ENCODE results near the gene TMC3. TPM values are rescaled to one million over a fixed set of nuclear protein-coding genes. Genes with fewer than 3 reads are reported as not detected.

Gene TMC3
- polyA plus RNA-seq, 1 donor (not counting 4 experiments of a cell fraction or from before 2014, with no cell fraction given) = not detected

GRCh38 chr15:81337713-81338157 lies 36.3 kb downstream of the TMC3 start:
- Histone ChIP-seq H2AFZ (ENCODE audit: control insufficient read depth, low read length) (no peak overlapping the region), H3K9me1 (ENCODE audit: control insufficient read depth, extremely low read depth, insufficient read depth, low read length) (no peaks in the 10 kb centered on the region), H3K79me2 (ENCODE audit: control insufficient read depth, insufficient read depth, low read length) (no peaks in the 10 kb centered on the region), H3K9ac (ENCODE audit: control insufficient read depth, extremely low read depth, insufficient read depth, low read length) (no peak overlapping the region), H3K4me1 (ENCODE audit: control insufficient read depth, extremely low read depth, insufficient read depth, low read length) (peaks cover 3% of the 10 kb centered on the region), H3K9me3 (ENCODE audit: control insufficient read depth, low read depth, low read length) (no peaks in the 10 kb centered on the region), H3K4me2 (ENCODE audit: control insufficient read depth, extremely low read depth, insufficient read depth, low read depth, low read length) (no peak overlapping the region), H3K27ac (ENCODE audit: control insufficient read depth, insufficient read depth, low read length) (no peak overlapping the region), H3K36me3 (ENCODE audit: control insufficient read depth in 2 of 2, extremely low read depth in 1 of 2, insufficient read depth in 2 of 2, low read length in 2 of 2) (no peaks in the 10 kb centered on the region), H3K4me3 (ENCODE audit: control insufficient read depth in 2 of 3, extremely low read depth in 1 of 3, insufficient read depth in 2 of 3, low read depth in 1 of 3, low read length in 3 of 3) (no peak overlapping the region), H4K20me1 (ENCODE audit: control insufficient read depth, extremely low read depth, insufficient read depth, low read length) (no peaks in the 10 kb centered on the region), H3K27me3 (ENCODE audit: control insufficient read depth, extremely low read depth, insufficient read depth, low read length) (peaks cover 7% of the 10 kb centered on the region)
- dilution Hi-C loops (cut with MboI; ENCODE audit: extremely low pct_ligation_motif_present, low sequenced_read_pairs) = no loop called here
- FAIRE-seq = no peak
- TF ChIP-seq, protein P1, sequence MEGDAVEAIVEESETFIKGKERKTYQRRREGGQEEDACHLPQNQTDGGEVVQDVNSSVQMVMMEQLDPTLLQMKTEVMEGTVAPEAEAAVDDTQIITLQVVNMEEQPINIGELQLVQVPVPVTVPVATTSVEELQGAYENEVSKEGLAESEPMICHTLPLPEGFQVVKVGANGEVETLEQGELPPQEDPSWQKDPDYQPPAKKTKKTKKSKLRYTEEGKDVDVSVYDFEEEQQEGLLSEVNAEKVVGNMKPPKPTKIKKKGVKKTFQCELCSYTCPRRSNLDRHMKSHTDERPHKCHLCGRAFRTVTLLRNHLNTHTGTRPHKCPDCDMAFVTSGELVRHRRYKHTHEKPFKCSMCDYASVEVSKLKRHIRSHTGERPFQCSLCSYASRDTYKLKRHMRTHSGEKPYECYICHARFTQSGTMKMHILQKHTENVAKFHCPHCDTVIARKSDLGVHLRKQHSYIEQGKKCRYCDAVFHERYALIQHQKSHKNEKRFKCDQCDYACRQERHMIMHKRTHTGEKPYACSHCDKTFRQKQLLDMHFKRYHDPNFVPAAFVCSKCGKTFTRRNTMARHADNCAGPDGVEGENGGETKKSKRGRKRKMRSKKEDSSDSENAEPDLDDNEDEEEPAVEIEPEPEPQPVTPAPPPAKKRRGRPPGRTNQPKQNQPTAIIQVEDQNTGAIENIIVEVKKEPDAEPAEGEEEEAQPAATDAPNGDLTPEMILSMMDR (optimal IDR thresholded peaks at IDR 0.05 in 1 of 3, IDR thresholded peaks at IDR 0.05 in 1 of 3, conservative IDR thresholded peaks at IDR 0.05 in 1 of 3; ENCODE audit: extremely low read depth in 1 of 3, insufficient read depth in 2 of 3, low read length in 3 of 3) = no peak
- TF ChIP-seq EZH2 (IDR thresholded peaks at IDR 0.05; ENCODE audit: low read length) = no peak
- DNase-seq (ENCODE audit: low read depth, low spot score) = no peak

GRCh38 chr15:81337241-81337640 lies 36.8 kb downstream of the TMC3 start:
- Histone ChIP-seq H3K9me3 (ENCODE audit: control insufficient read depth, low read depth, low read length) (no peaks in the 10 kb centered on the region), H3K79me2 (ENCODE audit: control insufficient read depth, insufficient read depth, low read length) (no peaks in the 10 kb centered on the region), H3K27me3 (ENCODE audit: control insufficient read depth, extremely low read depth, insufficient read depth, low read length) (peaks cover 5% of the 10 kb centered on the region), H3K9me1 (ENCODE audit: control insufficient read depth, extremely low read depth, insufficient read depth, low read length) (no peaks in the 10 kb centered on the region), H3K27ac (ENCODE audit: control insufficient read depth, insufficient read depth, low read length) (no peak overlapping the region), H4K20me1 (ENCODE audit: control insufficient read depth, extremely low read depth, insufficient read depth, low read length) (no peaks in the 10 kb centered on the region), H3K4me3 (ENCODE audit: control insufficient read depth in 2 of 3, extremely low read depth in 1 of 3, insufficient read depth in 2 of 3, low read depth in 1 of 3, low read length in 3 of 3) (no peak overlapping the region), H3K4me1 (ENCODE audit: control insufficient read depth, extremely low read depth, insufficient read depth, low read length) (peaks cover 3% of the 10 kb centered on the region), H2AFZ (ENCODE audit: control insufficient read depth, low read length) (no peak overlapping the region), H3K9ac (ENCODE audit: control insufficient read depth, extremely low read depth, insufficient read depth, low read length) (no peak overlapping the region), H3K36me3 (ENCODE audit: control insufficient read depth in 2 of 2, extremely low read depth in 1 of 2, insufficient read depth in 2 of 2, low read length in 2 of 2) (no peaks in the 10 kb centered on the region), H3K4me2 (ENCODE audit: control insufficient read depth, extremely low read depth, insufficient read depth, low read depth, low read length) (no peak overlapping the region)
- TF ChIP-seq, protein P1 (optimal IDR thresholded peaks at IDR 0.05 in 1 of 3, IDR thresholded peaks at IDR 0.05 in 1 of 3, conservative IDR thresholded peaks at IDR 0.05 in 1 of 3; ENCODE audit: extremely low read depth in 1 of 3, insufficient read depth in 2 of 3, low read length in 3 of 3) = no peak
- TF ChIP-seq EZH2 (IDR thresholded peaks at IDR 0.05; ENCODE audit: low read length) = no peak
- no peak for FAIRE-seq
- dilution Hi-C loops (cut with MboI; ENCODE audit: extremely low pct_ligation_motif_present, low sequenced_read_pairs) = no loop called here
- no peak for DNase-seq (ENCODE audit: low read depth, low spot score)

Data from keratinocyte (primary cell).